Lung (tissue), 12 donors: Measurements from ENCODE around the gene GIMAP2. TPM values are rescaled to one million over a fixed set of nuclear protein-coding genes. Genes with fewer than 3 reads are reported as not detected.

ENCODE experiments used
- ATAC-seq: fragments of 200-7000 bp; cut with Tn5 transposase; one replicate; pipeline ENCODE4 v1.9.1; 2020; ENCODE audit warnings: moderate number of reproducible peaks; ENCODE audit not compliant: insufficient read depth, low FRiP score
- DNase-seq, 3 donors: peaks; one replicate each; pipeline ENCODE4 v3.0.0-alpha.2; 2013 to 2017
- H3K27ac ChIP-seq, 2 donors: one replicate each; pipeline ENCODE4 v1.5.1; 2013; ENCODE audit warnings: mild to moderate bottlenecking in 2 of 2, moderate library complexity in 2 of 2, control low read depth in 1 of 2, inconsistent platforms in 1 of 2, low read depth in 1 of 2, low read length in 1 of 2
- H3K27me3 ChIP-seq, 3 donors: one replicate each; pipeline ENCODE4 v1.5.1; 2013; ENCODE audit warnings: low read length in 2 of 3; ENCODE audit not compliant: control insufficient read depth in 3 of 3, insufficient read depth in 3 of 3
- H3K36me3 ChIP-seq, 4 donors: one replicate each; pipeline ENCODE4 v1.5.1; 2013; ENCODE audit warnings: low read length in 4 of 4, mild to moderate bottlenecking in 1 of 4, moderate library complexity in 1 of 4; ENCODE audit not compliant: control insufficient read depth in 4 of 4, insufficient read depth in 4 of 4
- H3K4me1 ChIP-seq, 5 donors: one replicate each; pipeline ENCODE4 v1.5.1; 2013; ENCODE audit warnings: low read length in 5 of 5, mild to moderate bottlenecking in 2 of 5, moderate library complexity in 1 of 5; ENCODE audit not compliant: control insufficient read depth in 5 of 5, insufficient read depth in 5 of 5
- H3K4me3 ChIP-seq: one replicate; pipeline ENCODE4 v1.5.1; 2013; ENCODE audit warnings: mild to moderate bottlenecking, control low read depth, moderate library complexity
- H3K9ac ChIP-seq, 2 donors: one replicate each; pipeline ENCODE4 v1.5.1; 2013; ENCODE audit warnings: low read length in 2 of 2, control low read depth in 1 of 2; ENCODE audit not compliant: insufficient read depth in 1 of 2
- H3K9me3 ChIP-seq, 4 donors: one replicate each; pipeline ENCODE4 v1.5.1; 2013; ENCODE audit warnings: low read length in 3 of 4, mild to moderate bottlenecking in 1 of 4, moderate library complexity in 1 of 4; ENCODE audit not compliant: control insufficient read depth in 4 of 4, insufficient read depth in 3 of 4
- CTCF ChIP-seq: IDR thresholded peaks from 2 replicates; pipeline ENCODE4 v1.5.1; 2012; ENCODE audit warnings: mild to moderate bottlenecking; ENCODE audit errors: control extremely low read depth, extremely low read depth
- WGBS, 2 donors: extraction: QIAGEN DNeasy Blood & Tissue Kit; methylation state at CpG; one replicate each; pipeline ENCODE4 v1.1.7; 2013; 5-methylcytosine and 5-hydroxymethylcytosine counted together
- polyA plus RNA-seq, 2 donors: library from polyadenylated mRNA; stranded (reverse); fragments of 200-250 nt; gene quantifications; one replicate each; pipeline ENCODE4 v1.2.1, GENCODE V29; 2013
- total RNA-seq, 2 donors: library from RNA; depleted of rRNA in 1 of 2; stranded (reverse); fragments of >200 nt in 1 of 2; gene quantifications; one replicate each; pipeline ENCODE4 v1.2.1, GENCODE V29; 2014 to 2021
- donor health status: control.
- donor health status: control.
- donor health status: Bipolar disorder and iron deficiency.
- donor health status: healthy.
- donor health status: DM: yes; HTN: yes; CAD: no.

The GIMAP2 gene
- total and polyA plus RNA-seq, 4 donors: 10.7 to 24.9 (median 18.1) TPM

DNA sequence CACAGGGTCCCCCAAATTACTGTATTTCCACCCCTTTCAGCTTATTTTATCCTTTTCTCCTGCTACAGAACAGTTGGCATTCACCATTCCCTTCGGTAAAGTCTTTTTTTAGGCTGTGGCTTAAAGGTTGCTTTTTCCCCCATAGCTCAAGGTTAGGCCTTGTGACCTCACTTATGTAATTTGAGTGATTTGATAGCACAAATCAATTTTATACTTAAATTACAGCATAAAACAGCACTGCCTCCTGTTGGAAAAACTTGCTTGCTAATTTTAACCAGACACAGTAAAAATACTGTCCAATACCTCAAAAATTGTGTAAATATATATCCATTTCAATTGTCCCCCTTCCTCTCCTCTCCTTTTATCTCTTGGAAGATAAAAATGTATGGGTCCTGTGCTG is 38.0 kb downstream of the GIMAP2 start:
- Histone ChIP-seq H3K36me3 (peaks cover 0 to 15% (median 0%) of the 10 kb centered on the region in 4 donors), H3K4me1 (peaks cover 0 to 7% (median 2%) of the 10 kb centered on the region in 5 donors), H3K9me3 (peaks cover 0 to 8% (median 0%) of the 10 kb centered on the region in 4 donors), H3K27ac (no peak overlapping the region), H3K4me3 (no peak overlapping the region), H3K9ac (no peak overlapping the region), H3K27me3 (no peaks in the 10 kb centered on the region)
- WGBS, 2 donors: 75 to 93% methylated on average over 1 of the region's 1 CpG
- ATAC-seq (no peak), DNase-seq (no peak)
- no peak for TF ChIP-seq CTCF

DNA sequence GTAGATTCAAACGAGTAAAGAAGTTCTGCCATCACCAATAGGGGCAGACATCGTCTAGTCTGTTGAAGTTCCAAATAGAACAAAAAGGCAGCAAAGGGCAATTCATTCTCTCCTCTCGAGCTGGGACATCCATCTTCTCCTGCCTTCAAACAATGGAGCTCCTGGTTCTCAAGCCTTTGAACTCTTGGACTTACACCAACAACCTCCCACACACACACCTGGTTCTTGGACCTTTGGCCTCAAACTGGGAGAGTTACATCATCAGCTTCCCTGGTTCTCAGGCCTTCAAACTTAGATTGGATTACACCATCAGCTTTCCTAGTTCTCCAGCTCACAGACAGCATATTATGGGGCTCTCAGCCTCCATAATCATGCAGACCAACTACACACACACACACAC is 41.9 kb downstream of the GIMAP2 start:
- DNase-seq (no peak), ATAC-seq (no peak)
- Histone ChIP-seq H3K27me3 (no peaks in the 10 kb centered on the region), H3K9me3 (peaks cover 0 to 6% (median 1%) of the 10 kb centered on the region in 4 donors), H3K36me3 (no peaks in the 10 kb centered on the region), H3K9ac (no peak overlapping the region), H3K4me1 (peaks cover 0 to 3% (median 0%) of the 10 kb centered on the region in 5 donors), H3K27ac (no peak overlapping the region), H3K4me3 (no peak overlapping the region)
- 71 to 86% methylated on average over 3 of the region's 3 CpGs for WGBS, 2 donors
- TF ChIP-seq CTCF: no peak

- Histone ChIP-seq H3K36me3 (no peaks in the 10 kb centered on the region), H3K4me3 (no peak overlapping the region), H3K4me1 (no peaks in the 10 kb centered on the region), H3K27me3 (no peaks in the 10 kb centered on the region), H3K27ac (no peak overlapping the region), H3K9me3 (peaks cover 0 to 6% (median 1%) of the 10 kb centered on the region in 4 donors), H3K9ac (no peak overlapping the region)
- no peak for DNase-seq
- TF ChIP-seq CTCF: no peak
- no peak for ATAC-seq
Observed at GRCh38 chr7:150728011-150728410, 42.5 kb downstream of the GIMAP2 start.

DNA sequence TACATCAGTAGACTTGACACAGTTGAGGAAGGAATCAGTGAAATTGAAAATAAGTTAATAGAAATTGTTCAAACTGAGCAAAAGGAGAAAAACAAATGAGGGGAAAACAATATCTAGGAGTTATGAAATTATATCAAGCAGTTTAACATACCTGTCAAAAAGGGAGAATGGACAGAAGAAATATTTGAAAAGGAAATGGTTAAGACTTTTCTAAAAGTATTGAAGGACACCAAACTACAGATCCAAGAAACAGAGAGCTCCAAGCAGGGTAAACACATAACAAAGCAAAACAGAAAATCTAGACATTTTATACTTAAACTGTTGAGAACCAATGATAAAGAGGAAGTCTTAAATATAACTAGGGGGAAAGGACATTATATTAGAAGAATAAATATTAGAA is 43.1 kb downstream of the GIMAP2 start:
- Histone ChIP-seq H3K4me3 (no peak overlapping the region), H3K9ac (no peak overlapping the region), H3K4me1 (no peaks in the 10 kb centered on the region), H3K9me3 (peaks cover 0 to 6% (median 1%) of the 10 kb centered on the region in 4 donors), H3K27ac (no peak overlapping the region), H3K27me3 (peaks cover 0 to under 1% (median 0%) of the 10 kb centered on the region in 3 donors), H3K36me3 (no peaks in the 10 kb centered on the region)
- no peak for TF ChIP-seq CTCF
- DNase-seq: no peak
- no peak for ATAC-seq
